ENCODE measurements around the gene DLK1. TPM values are rescaled to one million over a fixed set of nuclear protein-coding genes. Genes with fewer than 3 reads are reported as not detected.

The DLK1 gene
- total RNA-seq, 1 donor, result not detected

GRCh38 chr14:100727086-100727872, 587 bp downstream of the DLK1 start:
- DNase-seq (ENCODE audit: insufficient read length, low spot score, missing footprints), result peak; percentile 56
- Histone ChIP-seq H3K36me3 (ENCODE audit: insufficient read depth, low read length) (no peaks in the 10 kb centered on the region), H3K4me3 (ENCODE audit: insufficient read depth, low read length) (no peak overlapping the region), H2AFZ (ENCODE audit: low read length) (no peak overlapping the region), H3K27ac (ENCODE audit: low read depth, low read length) (no peak overlapping the region), H4K20me1 (ENCODE audit: insufficient read depth, low read length) (no peaks in the 10 kb centered on the region), H3K4me2 (ENCODE audit: insufficient read depth, low read length) (no peak overlapping the region), H3K9me3 (ENCODE audit: low read depth, low read length) (no peaks in the 10 kb centered on the region), H3K4me1 (ENCODE audit: insufficient read depth, low read length) (no peaks in the 10 kb centered on the region), H3K79me2 (ENCODE audit: insufficient read depth, low read length) (no peaks in the 10 kb centered on the region), H3K27me3 (ENCODE audit: insufficient read depth, low read length) (peaks cover 66% of the 10 kb centered on the region)
- no peak for TF ChIP-seq CTCF (IDR thresholded peaks at IDR 0.05; ENCODE audit: extremely low read depth, low read depth, low read length)

- Histone ChIP-seq H3K79me2 (ENCODE audit: insufficient read depth, low read length) (no peaks in the 10 kb centered on the region), H3K4me3 (ENCODE audit: insufficient read depth, low read length) (no peak overlapping the region), H4K20me1 (ENCODE audit: insufficient read depth, low read length) (no peaks in the 10 kb centered on the region), H2AFZ (ENCODE audit: low read length) (no peak overlapping the region), H3K4me2 (ENCODE audit: insufficient read depth, low read length) (no peak overlapping the region), H3K36me3 (ENCODE audit: insufficient read depth, low read length) (no peaks in the 10 kb centered on the region), H3K4me1 (ENCODE audit: insufficient read depth, low read length) (no peaks in the 10 kb centered on the region), H3K27me3 (ENCODE audit: insufficient read depth, low read length) (peaks cover 66% of the 10 kb centered on the region), H3K9me3 (ENCODE audit: low read depth, low read length) (no peaks in the 10 kb centered on the region), H3K27ac (ENCODE audit: low read depth, low read length) (no peak overlapping the region)
- DNase-seq (ENCODE audit: insufficient read length, low spot score, missing footprints), result peak; percentile 66
- TF ChIP-seq CTCF (IDR thresholded peaks at IDR 0.05; ENCODE audit: extremely low read depth, low read depth, low read length), result no peak
Observed at GRCh38 chr14:100727873-100728240, 1.2 kb downstream of the DLK1 start.

- H3K27ac ChIP-seq (ENCODE audit: low read depth, low read length), result no peak overlapping the region
- H3K36me3 ChIP-seq (ENCODE audit: insufficient read depth, low read length), result no peaks in the 10 kb centered on the region
- no peak overlapping the region for H2AFZ ChIP-seq (ENCODE audit: low read length)
- H3K4me3 ChIP-seq (ENCODE audit: insufficient read depth, low read length), result no peak overlapping the region
- H3K9me3 ChIP-seq (ENCODE audit: low read depth, low read length), result no peaks in the 10 kb centered on the region
- H3K4me1 ChIP-seq (ENCODE audit: insufficient read depth, low read length), result no peaks in the 10 kb centered on the region
- DNase-seq (ENCODE audit: insufficient read length, low spot score, missing footprints), result no peak
- no peaks in the 10 kb centered on the region for H4K20me1 ChIP-seq (ENCODE audit: insufficient read depth, low read length)
- peaks cover 63% of the 10 kb centered on the region for H3K27me3 ChIP-seq (ENCODE audit: insufficient read depth, low read length)
- no peaks in the 10 kb centered on the region for H3K79me2 ChIP-seq (ENCODE audit: insufficient read depth, low read length)
- H3K4me2 ChIP-seq (ENCODE audit: insufficient read depth, low read length), result no peak overlapping the region
- no peak for TF ChIP-seq CTCF (IDR thresholded peaks at IDR 0.05; ENCODE audit: extremely low read depth, low read depth, low read length)
Observed at GRCh38 chr14:100728962-100729361, 2.3 kb downstream of the DLK1 start.

GRCh38 chr14:100729982-100730381, 3.3 kb downstream of the DLK1 start:
- Histone ChIP-seq H3K9me3 (ENCODE audit: low read depth, low read length) (no peaks in the 10 kb centered on the region), H3K4me2 (ENCODE audit: insufficient read depth, low read length) (no peak overlapping the region), H3K4me1 (ENCODE audit: insufficient read depth, low read length) (no peaks in the 10 kb centered on the region), H3K27me3 (ENCODE audit: insufficient read depth, low read length) (peaks cover 61% of the 10 kb centered on the region), H4K20me1 (ENCODE audit: insufficient read depth, low read length) (no peaks in the 10 kb centered on the region), H3K4me3 (ENCODE audit: insufficient read depth, low read length) (no peak overlapping the region), H3K36me3 (ENCODE audit: insufficient read depth, low read length) (no peaks in the 10 kb centered on the region), H3K79me2 (ENCODE audit: insufficient read depth, low read length) (no peaks in the 10 kb centered on the region), H2AFZ (ENCODE audit: low read length) (no peak overlapping the region), H3K27ac (ENCODE audit: low read depth, low read length) (no peak overlapping the region)
- no peak for TF ChIP-seq CTCF (IDR thresholded peaks at IDR 0.05; ENCODE audit: extremely low read depth, low read depth, low read length)
- peak; percentile 73 for DNase-seq (ENCODE audit: insufficient read length, low spot score, missing footprints)

All from osteoblast (primary cell).